ENCODE data around the gene C20orf96. TPM values are rescaled to one million over a fixed set of nuclear protein-coding genes. Genes with fewer than 3 reads are reported as not detected.
A peak's percentile ranks its signal among the peaks of the same experiment; 100 is the strongest.

The C20orf96 gene
- total and polyA plus RNA-seq, 2 donors (not counting 3 experiments of a cell fraction or from before 2014, with no cell fraction given) = 17.0 to 17.2 TPM

GRCh38 chr20:297098-297924 lies 6.8 kb upstream of the C20orf96 start, which contains the start of gene ZCCHC3:
ZCCHC3 (plus strand) TSS chr20:297570; CDS start chr20:297587, 17 bp downstream.
- Histone ChIP-seq H3K27ac (ENCODE audit: insufficient read depth, low read depth, low read length) (peak within 1 kb of the TSS; percentile 83), H3K36me3 (ENCODE audit: control insufficient read depth in 2 of 2, extremely low read depth in 1 of 2, insufficient read depth in 2 of 2, low read length in 2 of 2) (no peaks in the 10 kb centered on the region), H3K4me2 (ENCODE audit: insufficient read depth, low read length) (peak within 1 kb of the TSS; percentile 96), H3K4me1 (ENCODE audit: control insufficient read depth, extremely low read depth, insufficient read depth, low read length) (peaks cover 33% of the 10 kb centered on the region), H3K79me2 (ENCODE audit: control insufficient read depth, insufficient read depth, low read length) (peaks cover 38% of the 10 kb centered on the region), H3K9me1 (replicated peaks; ENCODE audit: control insufficient read depth, extremely low read depth, insufficient read depth, low read length) (no peaks in the 10 kb centered on the region), H3K4me3 (replicated peaks in 1 of 3; ENCODE audit: insufficient read depth in 1 of 3, low read depth in 1 of 3, low read length in 3 of 3) (peak within 1 kb of the TSS; percentile 53 to 78 (median 63)), H2AFZ (ENCODE audit: low read depth, low read length) (peak within 1 kb of the TSS; percentile 63), H3K27me3 (ENCODE audit: control insufficient read depth in 2 of 2, insufficient read depth in 2 of 2, low read length in 2 of 2) (no peaks in the 10 kb centered on the region), H3K9me3 (replicated peaks; ENCODE audit: control insufficient read depth, insufficient read depth, low read length) (no peaks in the 10 kb centered on the region), H3K9ac (replicated peaks; ENCODE audit: extremely low read depth, insufficient read depth, low read length) (peak within 1 kb of the TSS; percentile 96), H4K20me1 (replicated peaks; ENCODE audit: control insufficient read depth, extremely low read depth, insufficient read depth, low read length) (peaks cover 5% of the 10 kb centered on the region)
- peak; percentile 90 for FAIRE-seq
- ChIA-PET CTCF (interaction anchor here (0.9 to 6.2 kb wide), 5 partner anchors 13 to 38 kb away, joined by 3 to 42 read pairs (median 18); partner anchors contain the start of gene SOX12), POLR2A (interaction anchor here (0.6 to 1.5 kb wide), 3 partner anchors 13 to 28 kb away, joined by 4 to 7 read pairs (median 6); partner anchors contain the start of gene SOX12)
- BruUV-seq (replicated peaks) = no TSS peak
- TF ChIP-seq MYC (IDR thresholded peaks at IDR 0.05; ENCODE audit: low read depth, low read length) (no peak), MAX (IDR thresholded peaks at IDR 0.05; ENCODE audit: insufficient read depth, insufficient read length) (peak; percentile 48), POLR2A (IDR thresholded peaks at IDR 0.05; ENCODE audit: low read depth, low read length) (peak; percentile 79), FOS (IDR thresholded peaks at IDR 0.05; ENCODE audit: borderline replicate concordance, insufficient read depth, low read length) (no peak), POLR2AphosphoS5 (IDR thresholded peaks at IDR 0.05; ENCODE audit: insufficient read depth, low read depth, low read length) (peak; percentile 89), JUN (IDR thresholded peaks at IDR 0.05; ENCODE audit: borderline replicate concordance, insufficient read depth, insufficient read length, low read depth) (no peak), CTCF (IDR thresholded peaks at IDR 0.05; ENCODE audit: extremely low read depth in 1 of 2, insufficient read depth in 1 of 2, low read depth in 1 of 2, low read length in 2 of 2) (peak in 1 of 2 donors; percentile 17)
- intact Hi-C loops (cut with micrococcal nuclease) = loop anchor here (1.0 kb wide), 3 partner anchors 13 to 33 kb away; no protein-coding TSS in a partner anchor
- dilution Hi-C loops (cut with MboI; ENCODE audit: extremely low pct_ligation_motif_present, low sequenced_read_pairs) = no loop called here
- peak; percentile 88 for DNase-seq (ENCODE audit: low read depth, low spot score)
